HEK293 (cell line): ENCODE data around the gene NXN.

ENCODE experiments used
- FEZF1 ChIP-seq: fragments of 450-650 bp; formaldehyde crosslinking; IDR thresholded peaks from 2 replicates; pipeline ENCODE4 v1.5.1; 2016; ENCODE audit warnings: missing biosample characterization, missing genetic modification characterization
- GFI1B ChIP-seq: fragments of 450-650 bp; formaldehyde crosslinking; IDR thresholded peaks from 2 replicates; pipeline ENCODE4 v1.5.1; 2016; ENCODE audit warnings: missing biosample characterization, missing genetic modification characterization
- IKZF3 ChIP-seq: fragments of 450-650 bp; IDR thresholded peaks from 2 replicates; pipeline ENCODE4 v1.5.0; 2018; ENCODE audit warnings: missing biosample characterization, mild to moderate bottlenecking, missing genetic modification characterization, moderate library complexity
- KLF10 ChIP-seq: fragments of 450-650 bp; IDR thresholded peaks from 2 replicates; pipeline ENCODE4 v1.5.1; 2018; ENCODE audit warnings: missing biosample characterization, mild to moderate bottlenecking, missing genetic modification characterization
- PBX3 ChIP-seq: sonication (generic); formaldehyde crosslinking; IDR thresholded peaks from 2 replicates; pipeline ENCODE4 v1.8.1; 2022; ENCODE audit warnings: mild to moderate bottlenecking, moderate library complexity, missing genetic modification reagents
- REPIN1 ChIP-seq: fragments of 450-650 bp; formaldehyde crosslinking; IDR thresholded peaks from 2 replicates; pipeline ENCODE4 v1.5.1; 2017; ENCODE audit warnings: missing biosample characterization, missing genetic modification characterization, low read depth
- ZBTB20 ChIP-seq: fragments of 450-650 bp; formaldehyde crosslinking; IDR thresholded peaks from 2 replicates; pipeline ENCODE4 v1.5.1; 2016; ENCODE audit warnings: missing biosample characterization, missing genetic modification characterization
- ZBTB21 ChIP-seq: fragments of 450-650 bp; formaldehyde crosslinking; IDR thresholded peaks from 2 replicates; pipeline ENCODE4 v1.5.1; 2017; ENCODE audit warnings: missing biosample characterization, missing genetic modification characterization
- ZBTB49 ChIP-seq: fragments of 450-650 bp; formaldehyde crosslinking; IDR thresholded peaks from 2 replicates; pipeline ENCODE4 v1.5.1; 2016; ENCODE audit warnings: missing biosample characterization, missing genetic modification characterization, low read depth
- ZFHX2 ChIP-seq: fragments of 450-650 bp; formaldehyde crosslinking; conservative IDR thresholded peaks from 2 replicates; pipeline ENCODE4 v1.5.1; 2016; ENCODE audit warnings: missing biosample characterization, missing genetic modification characterization
- ZNF138 ChIP-seq: fragments of 450-650 bp; formaldehyde crosslinking; IDR thresholded peaks from 2 replicates; pipeline ENCODE4 v1.5.1; 2016; ENCODE audit warnings: missing biosample characterization, missing genetic modification characterization, borderline replicate concordance
- ZNF155 ChIP-seq: fragments of 450-650 bp; formaldehyde crosslinking; IDR thresholded peaks from 2 replicates; pipeline ENCODE4 v1.5.1; 2016; ENCODE audit warnings: missing biosample characterization, missing genetic modification characterization
- ZNF174 ChIP-seq: fragments of 450-650 bp; formaldehyde crosslinking; IDR thresholded peaks from 2 replicates; pipeline ENCODE4 v1.5.0; 2017; ENCODE audit warnings: missing biosample characterization, mild to moderate bottlenecking, missing genetic modification characterization
- ZNF2 ChIP-seq: fragments of 450-650 bp; formaldehyde crosslinking; IDR thresholded peaks from 2 replicates; pipeline ENCODE4 v1.5.1; 2016; ENCODE audit warnings: missing biosample characterization, missing genetic modification characterization
- ZNF202 ChIP-seq: fragments of 450-650 bp; formaldehyde crosslinking; IDR thresholded peaks from 2 replicates; pipeline ENCODE4 v1.5.1; 2016; ENCODE audit warnings: missing biosample characterization, missing genetic modification characterization, borderline replicate concordance
- ZNF221 ChIP-seq: fragments of 450-650 bp; formaldehyde crosslinking; IDR thresholded peaks from 2 replicates; pipeline ENCODE4 v1.5.1; 2017; ENCODE audit warnings: missing biosample characterization, missing genetic modification characterization, borderline replicate concordance
- ZNF26 ChIP-seq: fragments of 450-650 bp; formaldehyde crosslinking; IDR thresholded peaks from 2 replicates; pipeline ENCODE4 v1.5.1; 2016; ENCODE audit warnings: missing biosample characterization, missing genetic modification characterization
- ZNF324 ChIP-seq: fragments of 450-650 bp; formaldehyde crosslinking; IDR thresholded peaks from 2 replicates; pipeline ENCODE4 v1.5.1; 2016; ENCODE audit warnings: missing biosample characterization, missing genetic modification characterization
- ZNF341 ChIP-seq: fragments of 450-650 bp; formaldehyde crosslinking; IDR thresholded peaks from 2 replicates; pipeline ENCODE4; 2016; ENCODE audit warnings: low read depth, missing biosample characterization, missing genetic modification characterization
- ZNF513 ChIP-seq: fragments of 450-650 bp; IDR thresholded peaks from 2 replicates; pipeline ENCODE4 v1.5.1; 2018; ENCODE audit warnings: missing biosample characterization, missing genetic modification characterization
- ZNF529 ChIP-seq: fragments of 450-650 bp; formaldehyde crosslinking; IDR thresholded peaks from 2 replicates; pipeline ENCODE4 v1.5.1; 2017; ENCODE audit warnings: missing genetic modification characterization, missing biosample characterization; ENCODE audit not compliant: insufficient replicate concordance
- ZNF530 ChIP-seq: fragments of 450-650 bp; formaldehyde crosslinking; IDR thresholded peaks from 2 replicates; pipeline ENCODE4 v1.5.1; 2016; ENCODE audit warnings: low read depth, missing biosample characterization, missing genetic modification characterization
- ZNF560 ChIP-seq: fragments of 450-650 bp; formaldehyde crosslinking; IDR thresholded peaks from 2 replicates; pipeline ENCODE4 v1.5.1; 2017; ENCODE audit warnings: missing biosample characterization, missing genetic modification characterization, borderline replicate concordance
- ZNF600 ChIP-seq: fragments of 450-650 bp; formaldehyde crosslinking; IDR thresholded peaks from 2 replicates; pipeline ENCODE4 v1.5.1; 2016; ENCODE audit warnings: missing biosample characterization, missing genetic modification characterization
- ZNF692 ChIP-seq: fragments of 450-650 bp; formaldehyde crosslinking; IDR thresholded peaks from 2 replicates; pipeline ENCODE4 v1.5.1; 2016; ENCODE audit warnings: missing biosample characterization, missing genetic modification characterization
- ZNF791 ChIP-seq: fragments of 450-650 bp; formaldehyde crosslinking; IDR thresholded peaks from 2 replicates; pipeline ENCODE4 v1.5.1; 2016; ENCODE audit warnings: missing biosample characterization, missing genetic modification characterization
- ZSCAN18 ChIP-seq: fragments of 450-650 bp; formaldehyde crosslinking; IDR thresholded peaks from 2 replicates; pipeline ENCODE4 v1.5.1; 2016; ENCODE audit warnings: missing biosample characterization, missing genetic modification characterization
- ZXDB ChIP-seq: fragments of 450-650 bp; formaldehyde crosslinking; IDR thresholded peaks from 2 replicates; pipeline ENCODE4 v1.5.1; 2016; ENCODE audit warnings: missing biosample characterization, missing genetic modification characterization

Gene NXN

GRCh38 chr17:978103-979093 lies 1.2 kb downstream of the NXN start (continued):
- TF ChIP-seq ZSCAN18 (tag by site-specific recombination) (no peak), ZNF174 (tag by site-specific recombination) (no peak), IKZF3 (tag by site-specific recombination) (no peak), ZNF2 (tag by site-specific recombination) (peak; percentile 79), ZXDB (tag by site-specific recombination) (no peak), ZNF529 (tag by site-specific recombination) (no peak), ZNF513 (tag by site-specific recombination) (no peak), REPIN1 (tag by site-specific recombination) (no peak), ZNF26 (tag by site-specific recombination) (no peak), ZBTB21 (no peak), ZNF341 (peak; percentile 94), ZNF791 (tag by site-specific recombination) (no peak), ZBTB20 (tag by site-specific recombination) (peak; percentile 86), ZNF324 (tag by site-specific recombination) (no peak), ZNF530 (tag by site-specific recombination) (no peak), ZNF155 (tag by site-specific recombination) (no peak), ZNF600 (tag by site-specific recombination) (peak; percentile 63), ZBTB49 (tag by site-specific recombination) (no peak), ZNF202 (tag by site-specific recombination) (no peak), ZNF221 (no peak), ZNF692 (tag by site-specific recombination) (peak; percentile 42; the same call in 1 of the 2 replicates), ZNF560 (tag by site-specific recombination) (no peak), GFI1B (no peak), ZFHX2 (tag by site-specific recombination) (peak; percentile 84), PBX3 (CRISPR knock-in tag) (no peak), KLF10 (tag by site-specific recombination) (no peak), ZNF138 (tag by site-specific recombination) (no peak), FEZF1 (tag by site-specific recombination) (no peak)
